ENCODE data around the gene MYOZ1. TPM values are rescaled to one million over a fixed set of nuclear protein-coding genes. Genes with fewer than 3 reads are reported as not detected.

Gene MYOZ1, protein sequence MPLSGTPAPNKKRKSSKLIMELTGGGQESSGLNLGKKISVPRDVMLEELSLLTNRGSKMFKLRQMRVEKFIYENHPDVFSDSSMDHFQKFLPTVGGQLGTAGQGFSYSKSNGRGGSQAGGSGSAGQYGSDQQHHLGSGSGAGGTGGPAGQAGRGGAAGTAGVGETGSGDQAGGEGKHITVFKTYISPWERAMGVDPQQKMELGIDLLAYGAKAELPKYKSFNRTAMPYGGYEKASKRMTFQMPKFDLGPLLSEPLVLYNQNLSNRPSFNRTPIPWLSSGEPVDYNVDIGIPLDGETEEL
- 18.0 TPM for total RNA-seq

DNA sequence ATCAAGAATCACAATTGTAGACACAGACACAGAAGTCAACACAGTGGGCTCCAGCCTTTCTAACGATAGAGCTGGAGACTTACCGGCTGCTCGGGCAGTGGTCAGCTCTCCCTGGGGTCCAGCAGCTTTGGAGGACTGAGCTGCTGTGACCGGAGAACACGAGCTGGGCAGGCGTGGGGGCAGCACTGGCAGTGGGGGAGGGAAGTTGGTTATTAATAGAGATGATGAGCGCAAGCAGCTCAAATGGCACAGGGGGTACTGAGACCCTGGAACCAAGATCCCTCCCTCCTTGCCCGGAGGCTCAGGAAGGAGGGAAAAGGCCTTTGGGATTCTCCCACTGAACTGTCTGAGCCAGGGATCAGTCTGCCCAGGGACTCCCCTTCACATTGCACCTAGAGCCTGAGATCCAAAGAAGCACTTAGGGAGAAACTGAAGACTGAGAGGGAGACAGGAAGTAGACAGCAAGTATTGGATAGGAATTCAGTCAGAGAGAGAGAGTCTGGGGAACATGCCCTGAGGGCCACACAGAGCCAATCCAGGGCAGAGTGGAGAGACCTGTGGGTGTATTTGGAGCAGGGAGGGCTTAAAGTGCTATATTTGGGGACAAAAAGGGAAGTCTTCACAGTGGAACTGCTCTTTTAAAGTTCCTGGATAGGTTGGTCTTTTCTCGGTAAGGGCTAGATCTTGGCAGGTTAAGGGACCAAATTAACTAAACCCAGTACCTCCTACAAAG is at the start of gene MYOZ1:
TSS of gene MYOZ1 (minus strand) at position 147 of the 733 bp plus-strand sequence. CDS start 1,457 bp downstream, outside the sequence.

DNA sequence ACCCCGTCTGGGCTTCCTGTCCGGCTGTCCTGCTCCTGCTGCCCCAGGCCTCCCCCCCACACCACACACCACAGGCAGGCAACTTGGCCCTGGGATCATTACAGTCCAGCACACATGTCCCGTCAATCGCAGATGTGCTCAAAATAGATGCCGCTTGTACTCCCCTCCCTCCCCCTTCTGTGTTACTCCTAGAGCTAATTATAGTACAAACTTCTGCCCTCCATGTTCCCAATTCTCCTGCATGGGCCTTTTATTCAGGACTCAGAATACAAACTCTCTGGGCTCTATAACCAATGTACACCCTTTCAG is 14.7 kb upstream of the MYOZ1 start, which contains the start of gene SYNPO2L:
TSS of gene SYNPO2L (minus strand) at position 40 of the 309 bp plus-strand sequence. CDS start 107 bp downstream, outside the sequence.

DNA sequence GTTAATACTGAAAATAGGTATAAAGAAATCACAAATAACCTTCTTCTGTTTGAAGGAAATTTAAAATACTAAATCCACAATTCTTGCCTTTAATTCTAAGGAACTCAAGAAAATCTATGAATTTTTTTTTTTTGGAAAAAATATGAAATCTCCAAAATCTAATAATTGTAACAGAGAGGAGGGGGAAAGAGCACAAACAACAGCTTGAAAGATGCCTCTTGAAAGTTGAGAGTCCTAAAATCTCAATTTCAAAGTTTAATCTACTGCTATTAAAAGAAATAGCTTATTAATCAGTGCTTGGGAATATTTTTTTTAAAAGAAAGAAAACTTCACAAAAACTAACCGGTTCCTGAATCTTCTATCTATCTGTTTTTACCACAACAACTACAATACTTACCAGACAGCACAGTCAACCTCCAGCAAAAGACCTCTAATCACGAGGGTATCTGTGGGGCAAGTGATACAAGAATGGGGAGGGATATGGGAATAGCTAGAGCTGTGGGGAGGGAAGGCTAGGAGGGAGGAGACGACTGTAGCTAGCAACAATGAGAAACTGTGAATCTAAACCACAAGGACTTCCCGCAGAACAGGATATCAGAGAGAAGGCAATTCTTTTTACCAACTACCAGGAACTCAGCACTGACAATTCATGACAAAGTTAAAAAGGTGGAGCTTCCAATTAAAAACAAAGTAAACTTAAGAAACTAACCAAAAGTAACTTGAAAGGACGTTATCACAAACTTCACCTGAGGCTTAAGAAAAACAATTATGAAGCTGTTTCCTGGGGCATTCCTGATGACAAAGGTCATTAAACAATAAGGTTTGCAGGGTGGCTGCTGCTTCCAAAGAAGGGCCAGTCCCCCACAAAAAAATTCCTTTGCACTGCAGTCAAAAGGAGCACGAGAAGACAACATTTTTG is 50.1 kb downstream of the MYOZ1 start, which contains the start of gene USP54:
TSS of gene USP54 (minus strand) at position 462 of the 919 bp plus-strand sequence. CDS start 15,684 bp downstream, outside the sequence.

Other genes with a start within 250 kb of the MYOZ1 start
- 68.4 TPM for gene ANXA7, start 227.4 kb downstream of the MYOZ1 start, total RNA-seq
- gene MSS51, start 207.9 kb downstream of the MYOZ1 start, total RNA-seq: 3.6 TPM
- gene PPP3CB, start 145.4 kb downstream of the MYOZ1 start, total RNA-seq: 107 TPM
- gene USP54, start 50.1 kb downstream of the MYOZ1 start, total RNA-seq: 54.2 TPM
- gene SYNPO2L, start 14.6 kb upstream of the MYOZ1 start, total RNA-seq: 2.5 TPM
- 8.0 TPM for gene AGAP5, start 56.6 kb upstream of the MYOZ1 start, total RNA-seq
- 60.9 TPM for gene SEC24C, start 102.9 kb upstream of the MYOZ1 start, total RNA-seq
- gene CHCHD1, start 140.6 kb upstream of the MYOZ1 start, total RNA-seq: 12.4 TPM
- 97.1 TPM for gene ZSWIM8, start 144.1 kb upstream of the MYOZ1 start, total RNA-seq
- gene NDST2, start 170.1 kb upstream of the MYOZ1 start, total RNA-seq: 20.9 TPM
- 47.4 TPM for gene CAMK2G, start 233.1 kb upstream of the MYOZ1 start, total RNA-seq